Trophoblast cell (in vitro differentiated cells and primary cell): Measurements from ENCODE around the gene ZFYVE19.

Source experiments
- DNase-seq, 2 donors: peaks; one replicate each; pipeline ENCODE4 v3.0.0-alpha.2; 2016
- H2AFZ ChIP-seq: 2 replicates; pipeline ENCODE4 v1.6.1; 2013; ENCODE audit warnings: low read length, moderate library complexity, mild to moderate bottlenecking; ENCODE audit not compliant: insufficient read depth, poor library complexity
- H2AK5ac ChIP-seq: 2 replicates; pipeline ENCODE4 v1.6.1; 2013; ENCODE audit warnings: mild to moderate bottlenecking, low read length
- H2BK120ac ChIP-seq: 2 replicates; pipeline ENCODE4 v1.6.1; 2013; ENCODE audit warnings: low read length, mild to moderate bottlenecking, moderate library complexity; ENCODE audit not compliant: insufficient read depth, poor library complexity
- H2BK12ac ChIP-seq: 2 replicates; pipeline ENCODE4 v1.6.1; 2013; ENCODE audit warnings: mild to moderate bottlenecking, low read length, moderate library complexity
- H2BK5ac ChIP-seq: 2 replicates; pipeline ENCODE4 v1.6.1; 2013; ENCODE audit warnings: low read length, low read depth, moderate library complexity, mild to moderate bottlenecking; ENCODE audit not compliant: poor library complexity
- H3K14ac ChIP-seq: 2 replicates; pipeline ENCODE4 v1.6.1; 2013; ENCODE audit warnings: mild to moderate bottlenecking, low read length
- H3K18ac ChIP-seq: 2 replicates; pipeline ENCODE4 v1.6.1; 2013; ENCODE audit warnings: mild to moderate bottlenecking, low read length
- H3K23ac ChIP-seq: 2 replicates; pipeline ENCODE4 v1.6.1; 2013; ENCODE audit warnings: low read length
- H3K27ac ChIP-seq: 2 replicates; pipeline ENCODE4 v1.5.1; 2013; ENCODE audit warnings: low read depth, mild to moderate bottlenecking, inconsistent platforms, low read length, moderate library complexity
- H3K27me3 ChIP-seq: 2 replicates; pipeline ENCODE4 v1.6.1; 2013; ENCODE audit warnings: inconsistent platforms, mild to moderate bottlenecking, low read length, moderate library complexity; ENCODE audit not compliant: insufficient read depth
- H3K36me3 ChIP-seq, 2 experiments: 1 replicate in 1 of 2; 2 replicates in 1 of 2; pipeline ENCODE4 v1.6.1; 2013; ENCODE audit warnings: low read length in 2 of 2, mild to moderate bottlenecking in 2 of 2, moderate library complexity in 1 of 2; ENCODE audit not compliant: insufficient read depth in 2 of 2, control insufficient read depth in 1 of 2
- H3K4ac ChIP-seq: 2 replicates; pipeline ENCODE4 v1.6.1; 2013; ENCODE audit warnings: low read depth, mild to moderate bottlenecking, low read length, moderate library complexity
- H3K4me1 ChIP-seq, 2 experiments: 1 replicate in 1 of 2; 2 replicates in 1 of 2; pipeline ENCODE4 v1.6.1; 2013; ENCODE audit warnings: low read length in 2 of 2, mild to moderate bottlenecking in 2 of 2, moderate library complexity in 1 of 2; ENCODE audit not compliant: insufficient read depth in 2 of 2, control insufficient read depth in 1 of 2
- H3K4me2 ChIP-seq: 2 replicates; pipeline ENCODE4 v1.6.1; 2013; ENCODE audit warnings: inconsistent platforms, mild to moderate bottlenecking, low read length, moderate library complexity
- H3K4me3 ChIP-seq: 2 replicates; pipeline ENCODE4 v1.5.1; 2013; ENCODE audit warnings: mild to moderate bottlenecking, low read depth, low read length, inconsistent platforms
- H3K79me1 ChIP-seq: one replicate; pipeline ENCODE4 v1.6.1; 2013; ENCODE audit warnings: low read length
- H3K79me2 ChIP-seq: 2 replicates; pipeline ENCODE4 v1.6.1; 2013; ENCODE audit warnings: low read length, mild to moderate bottlenecking; ENCODE audit not compliant: control insufficient read depth, insufficient read depth, poor library complexity
- H3K9ac ChIP-seq: 2 replicates; pipeline ENCODE4 v1.6.1; 2013; ENCODE audit warnings: mild to moderate bottlenecking, low read length
- H3K9me3 ChIP-seq: 2 replicates; pipeline ENCODE4 v1.6.1; 2013; ENCODE audit warnings: low read depth, mild to moderate bottlenecking, control low read depth, inconsistent platforms, low read length; ENCODE audit not compliant: insufficient read depth
- H4K12ac ChIP-seq: 2 replicates; pipeline ENCODE4 v1.6.1; 2013; ENCODE audit warnings: low read depth, mild to moderate bottlenecking, low read length, moderate library complexity
- H4K8ac ChIP-seq: 2 replicates; pipeline ENCODE4 v1.6.1; 2013; ENCODE audit warnings: low read depth, mild to moderate bottlenecking, low read length, moderate library complexity
- H4K91ac ChIP-seq: one replicate; pipeline ENCODE4 v1.6.1; 2013; ENCODE audit warnings: low read depth, mild to moderate bottlenecking, low read length, moderate library complexity
- WGBS: extraction: QIAGEN DNeasy Blood & Tissue Kit; methylation state at CpG from one replicate; pipeline ENCODE4 v1.1.7; 2013; ENCODE audit warnings: missing lambda C conversion rate; ENCODE audit not compliant: insufficient read length, insufficient coverage; ENCODE audit errors: extremely low coverage; 5-methylcytosine and 5-hydroxymethylcytosine counted together

The ZFYVE19 gene

GRCh38 chr15:40789119-40789518, 17.8 kb upstream of the ZFYVE19 start:
- Histone ChIP-seq H3K27ac (no peak overlapping the region), H3K4me3 (no peak overlapping the region), H4K12ac (no peak overlapping the region), H2BK12ac (no peak overlapping the region), H3K79me1 (no peaks in the 10 kb centered on the region), H3K18ac (no peak overlapping the region), H3K36me3 (peaks cover 0 to 4% of the 10 kb centered on the region in 2 experiments), H2BK5ac (no peak overlapping the region), H2AFZ (no peak overlapping the region), H3K9ac (no peak overlapping the region), H3K4ac (peak overlapping the region; percentile 15), H2AK5ac (peak overlapping the region; percentile 35), H3K4me2 (no peak overlapping the region), H3K9me3 (no peaks in the 10 kb centered on the region), H3K27me3 (no peaks in the 10 kb centered on the region), H3K14ac (no peak overlapping the region), H3K23ac (no peak overlapping the region), H4K91ac (no peak overlapping the region), H2BK120ac (no peak overlapping the region), H3K4me1 (peaks cover 15 to 17% of the 10 kb centered on the region in 2 experiments), H4K8ac (no peak overlapping the region), H3K79me2 (no peaks in the 10 kb centered on the region)
- WGBS = no CpG with 5 or more reads among the region's 5 CpGs
- no peak for DNase-seq

- H3K79me2 ChIP-seq = no peaks in the 10 kb centered on the region
- no peak overlapping the region for H2BK5ac ChIP-seq
- no CpG with 5 or more reads among the region's 8 CpGs for WGBS
- H4K12ac ChIP-seq = no peak overlapping the region
- no peak overlapping the region for H3K27ac ChIP-seq
- no peak overlapping the region for H2BK120ac ChIP-seq
- DNase-seq = no peak
- no peak overlapping the region for H3K23ac ChIP-seq
- no peak overlapping the region for H3K4ac ChIP-seq
- no peak overlapping the region for H2BK12ac ChIP-seq
- H3K18ac ChIP-seq = no peak overlapping the region
- no peak overlapping the region for H3K4me2 ChIP-seq
- H4K8ac ChIP-seq = no peak overlapping the region
- H2AK5ac ChIP-seq = no peak overlapping the region
- peaks cover 0 to 4% of the 10 kb centered on the region in 2 experiments for H3K36me3 ChIP-seq
- H3K4me3 ChIP-seq = no peak overlapping the region
- no peak overlapping the region for H4K91ac ChIP-seq
- H3K4me1 ChIP-seq = peaks cover 15 to 17% of the 10 kb centered on the region in 2 experiments
- H2AFZ ChIP-seq = no peak overlapping the region
- no peaks in the 10 kb centered on the region for H3K27me3 ChIP-seq
- no peaks in the 10 kb centered on the region for H3K79me1 ChIP-seq
- no peak overlapping the region for H3K9ac ChIP-seq
- H3K9me3 ChIP-seq = no peaks in the 10 kb centered on the region
- no peak overlapping the region for H3K14ac ChIP-seq
Measured at GRCh38 chr15:40789999-40790398, 16.9 kb upstream of the ZFYVE19 start.

- H3K79me2 ChIP-seq = no peaks in the 10 kb centered on the region
- DNase-seq = no peak
- no peak overlapping the region for H3K4me2 ChIP-seq
- no peak overlapping the region for H2BK12ac ChIP-seq
- no peak overlapping the region for H4K8ac ChIP-seq
- H3K27me3 ChIP-seq = no peaks in the 10 kb centered on the region
- H3K4me1 ChIP-seq = peaks cover 12 to 14% of the 10 kb centered on the region in 2 experiments
- H3K23ac ChIP-seq = no peak overlapping the region
- no peak overlapping the region for H3K18ac ChIP-seq
- no peak overlapping the region for H2AFZ ChIP-seq
- H2AK5ac ChIP-seq = no peak overlapping the region
- WGBS = no CpG with 5 or more reads among the region's 3 CpGs
- H3K4me3 ChIP-seq = no peak overlapping the region
- no peak overlapping the region for H3K4ac ChIP-seq
- H3K9me3 ChIP-seq = no peaks in the 10 kb centered on the region
- H3K79me1 ChIP-seq = no peaks in the 10 kb centered on the region
- no peak overlapping the region for H2BK120ac ChIP-seq
- no peak overlapping the region for H4K91ac ChIP-seq
- H4K12ac ChIP-seq = no peak overlapping the region
- no peak overlapping the region for H2BK5ac ChIP-seq
- peaks cover 0 to 4% of the 10 kb centered on the region in 2 experiments for H3K36me3 ChIP-seq
- H3K14ac ChIP-seq = no peak overlapping the region
- no peak overlapping the region for H3K27ac ChIP-seq
- H3K9ac ChIP-seq = no peak overlapping the region
Measured at GRCh38 chr15:40790718-40791117, 16.2 kb upstream of the ZFYVE19 start.

- no peak overlapping the region for H3K4me2 ChIP-seq
- no peaks in the 10 kb centered on the region for H3K27me3 ChIP-seq
- H3K36me3 ChIP-seq = peaks cover 0 to 4% of the 10 kb centered on the region in 2 experiments
- no peak overlapping the region for H2AFZ ChIP-seq
- no peak overlapping the region for H3K18ac ChIP-seq
- H3K9me3 ChIP-seq = no peaks in the 10 kb centered on the region
- no peak overlapping the region for H2BK120ac ChIP-seq
- H4K91ac ChIP-seq = no peak overlapping the region
- H2AK5ac ChIP-seq = no peak overlapping the region
- H4K8ac ChIP-seq = no peak overlapping the region
- H3K79me2 ChIP-seq = no peaks in the 10 kb centered on the region
- no peak overlapping the region for H2BK5ac ChIP-seq
- peaks cover 4 to 7% of the 10 kb centered on the region in 2 experiments for H3K4me1 ChIP-seq
- no peak overlapping the region for H4K12ac ChIP-seq
- H3K23ac ChIP-seq = no peak overlapping the region
- no peak overlapping the region for H3K9ac ChIP-seq
- H3K27ac ChIP-seq = no peak overlapping the region
- WGBS = no CpG with 5 or more reads among the region's 3 CpGs
- DNase-seq = no peak
- no peak overlapping the region for H2BK12ac ChIP-seq
- H3K4ac ChIP-seq = no peak overlapping the region
- no peak overlapping the region for H3K4me3 ChIP-seq
- H3K79me1 ChIP-seq = no peaks in the 10 kb centered on the region
- no peak overlapping the region for H3K14ac ChIP-seq
Measured at GRCh38 chr15:40792394-40792793, 14.5 kb upstream of the ZFYVE19 start.
